ENCODE results near the gene TGM2. TPM values are rescaled to one million over a fixed set of nuclear protein-coding genes. Genes with fewer than 3 reads are reported as not detected.

The TGM2 gene
- polyA plus RNA-seq, 1 donor from 2014 or later, result not detected

DNA sequence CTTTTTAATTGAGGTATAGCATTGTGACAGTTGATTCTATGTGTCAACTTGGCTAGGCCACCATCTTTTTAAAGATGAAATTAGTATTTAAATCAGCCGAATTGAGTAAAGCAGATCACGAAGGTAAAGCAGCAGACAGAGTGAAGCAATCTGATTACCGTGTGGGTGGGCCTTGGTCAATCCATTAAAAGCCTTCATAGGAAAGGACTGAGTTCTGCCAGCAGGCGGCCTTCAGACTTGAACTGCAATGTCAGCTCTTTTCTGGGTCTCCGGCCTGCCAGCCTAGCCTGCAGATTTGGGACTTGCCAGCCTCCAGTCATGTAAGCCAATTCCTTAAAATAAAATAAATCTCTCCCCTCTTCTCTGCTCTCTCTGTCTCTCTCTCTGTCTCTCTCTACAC is 22.4 kb upstream of the TGM2 start:
- H3K36me3 ChIP-seq (ENCODE audit: insufficient read depth, low read length), result no peaks in the 10 kb centered on the region
- H3K27me3 ChIP-seq (ENCODE audit: insufficient read depth, low read depth, low read length), result no peaks in the 10 kb centered on the region
- no peak overlapping the region for H3K4me3 ChIP-seq (ENCODE audit: low read length)
- no peaks in the 10 kb centered on the region for H3K79me2 ChIP-seq (replicated peaks; ENCODE audit: insufficient read depth, low read length)
- H3K9me2 ChIP-seq (ENCODE audit: insufficient read depth, low read length), result no peaks in the 10 kb centered on the region
- no peak overlapping the region for H3K27ac ChIP-seq (ENCODE audit: low read length)
- no peaks in the 10 kb centered on the region for H3F3A ChIP-seq (ENCODE audit: insufficient read depth, low read length, poor library complexity, severe bottlenecking)
- H4K20me1 ChIP-seq (ENCODE audit: insufficient read depth), result no peaks in the 10 kb centered on the region
- H3K4me2 ChIP-seq (ENCODE audit: low read length), result no peak overlapping the region
- H3K9ac ChIP-seq (ENCODE audit: low read length), result no peak overlapping the region
- no peak overlapping the region for H2AFZ ChIP-seq (ENCODE audit: low read depth, low read length)
- TF ChIP-seq RAD21 (conservative IDR thresholded peaks at IDR 0.05) (no peak), MXI1 (conservative IDR thresholded peaks at IDR 0.05; ENCODE audit: poor library complexity, severe bottlenecking) (no peak)
- no peaks in the 10 kb centered on the region for H3K9me3 ChIP-seq (ENCODE audit: low read length)

DNA sequence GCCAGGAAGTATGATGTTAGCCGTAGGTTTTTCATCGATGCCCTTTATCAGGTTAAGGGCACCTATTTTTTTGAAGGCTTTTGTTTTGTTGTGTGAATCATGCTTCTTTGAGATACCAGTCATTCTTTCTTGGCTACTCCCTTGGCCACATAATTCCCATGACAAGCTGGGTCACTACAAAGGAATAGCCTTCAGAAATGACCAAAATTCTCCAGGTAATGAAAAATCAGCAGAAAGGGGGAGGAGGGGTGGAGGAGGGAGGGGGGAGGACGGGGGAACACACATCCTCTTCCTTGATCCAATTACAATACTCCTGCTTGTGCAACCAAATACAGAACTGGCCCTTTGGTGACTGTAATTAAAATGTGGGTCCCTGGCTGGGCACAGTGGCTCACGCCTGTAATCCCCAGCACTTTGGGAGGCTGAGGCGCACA is 21.7 kb upstream of the TGM2 start:
- Histone ChIP-seq H3K79me2 (replicated peaks; ENCODE audit: insufficient read depth, low read length) (no peaks in the 10 kb centered on the region), H3K36me3 (ENCODE audit: insufficient read depth, low read length) (no peaks in the 10 kb centered on the region), H3K4me2 (ENCODE audit: low read length) (no peak overlapping the region), H3K4me3 (ENCODE audit: low read length) (no peak overlapping the region), H3K27me3 (ENCODE audit: insufficient read depth, low read depth, low read length) (no peaks in the 10 kb centered on the region), H4K20me1 (ENCODE audit: insufficient read depth) (no peaks in the 10 kb centered on the region), H3K27ac (ENCODE audit: low read length) (no peak overlapping the region), H3F3A (ENCODE audit: insufficient read depth, low read length, poor library complexity, severe bottlenecking) (no peaks in the 10 kb centered on the region), H3K9me2 (ENCODE audit: insufficient read depth, low read length) (no peaks in the 10 kb centered on the region), H3K9ac (ENCODE audit: low read length) (no peak overlapping the region), H2AFZ (ENCODE audit: low read depth, low read length) (no peak overlapping the region), H3K9me3 (ENCODE audit: low read length) (no peaks in the 10 kb centered on the region)
- TF ChIP-seq TAF1 (IDR thresholded peaks at IDR 0.05; ENCODE audit: low read depth), result no peak
- no peak for TF ChIP-seq SMC3 (conservative IDR thresholded peaks at IDR 0.05; ENCODE audit: poor library complexity)
- TF ChIP-seq, protein P1, sequence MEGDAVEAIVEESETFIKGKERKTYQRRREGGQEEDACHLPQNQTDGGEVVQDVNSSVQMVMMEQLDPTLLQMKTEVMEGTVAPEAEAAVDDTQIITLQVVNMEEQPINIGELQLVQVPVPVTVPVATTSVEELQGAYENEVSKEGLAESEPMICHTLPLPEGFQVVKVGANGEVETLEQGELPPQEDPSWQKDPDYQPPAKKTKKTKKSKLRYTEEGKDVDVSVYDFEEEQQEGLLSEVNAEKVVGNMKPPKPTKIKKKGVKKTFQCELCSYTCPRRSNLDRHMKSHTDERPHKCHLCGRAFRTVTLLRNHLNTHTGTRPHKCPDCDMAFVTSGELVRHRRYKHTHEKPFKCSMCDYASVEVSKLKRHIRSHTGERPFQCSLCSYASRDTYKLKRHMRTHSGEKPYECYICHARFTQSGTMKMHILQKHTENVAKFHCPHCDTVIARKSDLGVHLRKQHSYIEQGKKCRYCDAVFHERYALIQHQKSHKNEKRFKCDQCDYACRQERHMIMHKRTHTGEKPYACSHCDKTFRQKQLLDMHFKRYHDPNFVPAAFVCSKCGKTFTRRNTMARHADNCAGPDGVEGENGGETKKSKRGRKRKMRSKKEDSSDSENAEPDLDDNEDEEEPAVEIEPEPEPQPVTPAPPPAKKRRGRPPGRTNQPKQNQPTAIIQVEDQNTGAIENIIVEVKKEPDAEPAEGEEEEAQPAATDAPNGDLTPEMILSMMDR (IDR thresholded peaks at IDR 0.05; ENCODE audit: poor library complexity, severe bottlenecking), result no peak
- no peak for TF ChIP-seq MXI1 (conservative IDR thresholded peaks at IDR 0.05; ENCODE audit: poor library complexity, severe bottlenecking)
- TF ChIP-seq POLR2AphosphoS5 (IDR thresholded peaks at IDR 0.05), result no peak
- TF ChIP-seq EP300 (conservative IDR thresholded peaks at IDR 0.05; ENCODE audit: poor library complexity, severe bottlenecking), result no peak
- TF ChIP-seq EZH2 (IDR thresholded peaks at IDR 0.05; ENCODE audit: borderline replicate concordance, insufficient read depth, low read length, poor library complexity, severe bottlenecking), result no peak
- TF ChIP-seq, protein P2, sequence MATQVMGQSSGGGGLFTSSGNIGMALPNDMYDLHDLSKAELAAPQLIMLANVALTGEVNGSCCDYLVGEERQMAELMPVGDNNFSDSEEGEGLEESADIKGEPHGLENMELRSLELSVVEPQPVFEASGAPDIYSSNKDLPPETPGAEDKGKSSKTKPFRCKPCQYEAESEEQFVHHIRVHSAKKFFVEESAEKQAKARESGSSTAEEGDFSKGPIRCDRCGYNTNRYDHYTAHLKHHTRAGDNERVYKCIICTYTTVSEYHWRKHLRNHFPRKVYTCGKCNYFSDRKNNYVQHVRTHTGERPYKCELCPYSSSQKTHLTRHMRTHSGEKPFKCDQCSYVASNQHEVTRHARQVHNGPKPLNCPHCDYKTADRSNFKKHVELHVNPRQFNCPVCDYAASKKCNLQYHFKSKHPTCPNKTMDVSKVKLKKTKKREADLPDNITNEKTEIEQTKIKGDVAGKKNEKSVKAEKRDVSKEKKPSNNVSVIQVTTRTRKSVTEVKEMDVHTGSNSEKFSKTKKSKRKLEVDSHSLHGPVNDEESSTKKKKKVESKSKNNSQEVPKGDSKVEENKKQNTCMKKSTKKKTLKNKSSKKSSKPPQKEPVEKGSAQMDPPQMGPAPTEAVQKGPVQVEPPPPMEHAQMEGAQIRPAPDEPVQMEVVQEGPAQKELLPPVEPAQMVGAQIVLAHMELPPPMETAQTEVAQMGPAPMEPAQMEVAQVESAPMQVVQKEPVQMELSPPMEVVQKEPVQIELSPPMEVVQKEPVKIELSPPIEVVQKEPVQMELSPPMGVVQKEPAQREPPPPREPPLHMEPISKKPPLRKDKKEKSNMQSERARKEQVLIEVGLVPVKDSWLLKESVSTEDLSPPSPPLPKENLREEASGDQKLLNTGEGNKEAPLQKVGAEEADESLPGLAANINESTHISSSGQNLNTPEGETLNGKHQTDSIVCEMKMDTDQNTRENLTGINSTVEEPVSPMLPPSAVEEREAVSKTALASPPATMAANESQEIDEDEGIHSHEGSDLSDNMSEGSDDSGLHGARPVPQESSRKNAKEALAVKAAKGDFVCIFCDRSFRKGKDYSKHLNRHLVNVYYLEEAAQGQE (IDR thresholded peaks at IDR 0.05; ENCODE audit: borderline replicate concordance), result no peak
- TF ChIP-seq RAD21 (conservative IDR thresholded peaks at IDR 0.05), result no peak

DNA sequence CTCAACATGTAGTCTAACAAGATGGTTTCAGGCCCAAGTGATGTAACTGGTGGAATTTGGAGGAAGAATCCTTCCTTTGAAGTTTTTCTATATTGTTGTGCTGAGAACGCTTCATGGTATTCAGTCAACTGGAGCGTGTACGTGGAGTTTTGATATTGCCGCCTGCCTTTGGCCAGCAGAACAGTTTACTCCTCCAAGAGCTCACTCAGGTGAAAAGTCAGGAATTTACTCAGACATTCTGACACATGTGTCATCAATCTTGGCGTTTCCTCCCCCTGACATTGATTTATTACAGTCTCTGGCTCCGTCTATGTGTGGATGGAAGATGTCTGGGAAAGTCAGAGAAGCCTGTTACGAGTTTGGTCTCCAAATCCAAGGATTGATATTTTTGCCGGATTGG is 19.0 kb upstream of the TGM2 start:
- H2AFZ ChIP-seq (ENCODE audit: low read depth, low read length), result no peak overlapping the region
- H3K9me2 ChIP-seq (ENCODE audit: insufficient read depth, low read length), result no peaks in the 10 kb centered on the region
- TF ChIP-seq POLR2AphosphoS5 (IDR thresholded peaks at IDR 0.05), result no peak
- TF ChIP-seq EP300 (conservative IDR thresholded peaks at IDR 0.05; ENCODE audit: poor library complexity, severe bottlenecking), result peak; percentile 55
- no peaks in the 10 kb centered on the region for H3K79me2 ChIP-seq (replicated peaks; ENCODE audit: insufficient read depth, low read length)
- H3K9ac ChIP-seq (ENCODE audit: low read length), result no peak overlapping the region
- H3K9me3 ChIP-seq (ENCODE audit: low read length), result no peaks in the 10 kb centered on the region
- H4K20me1 ChIP-seq (ENCODE audit: insufficient read depth), result no peaks in the 10 kb centered on the region
- no peak overlapping the region for H3K27ac ChIP-seq (ENCODE audit: low read length)
- no peak overlapping the region for H3K4me2 ChIP-seq (ENCODE audit: low read length)
- no peak overlapping the region for H3K4me3 ChIP-seq (ENCODE audit: low read length)
- H3K36me3 ChIP-seq (ENCODE audit: insufficient read depth, low read length), result no peaks in the 10 kb centered on the region
- no peaks in the 10 kb centered on the region for H3K27me3 ChIP-seq (ENCODE audit: insufficient read depth, low read depth, low read length)
- H3F3A ChIP-seq (ENCODE audit: insufficient read depth, low read length, poor library complexity, severe bottlenecking), result no peaks in the 10 kb centered on the region

All from neural cell (in vitro differentiated cells).